HG03108 (cell line): ENCODE results near the gene DISC1.
"Not testable (repeated sequence)": the region's sequence is repeated elsewhere in the genome, so short reads cannot be mapped to it uniquely, and the experiment has no call there.

Experiments
- ATAC-seq: cut with Tn5 transposase; IDR thresholded peaks from one replicate; pipeline ENCODE4 v1.9.1; 2021; ENCODE audit warnings: moderate library complexity; ENCODE audit not compliant: unreplicated experiment

Gene DISC1

DNA sequence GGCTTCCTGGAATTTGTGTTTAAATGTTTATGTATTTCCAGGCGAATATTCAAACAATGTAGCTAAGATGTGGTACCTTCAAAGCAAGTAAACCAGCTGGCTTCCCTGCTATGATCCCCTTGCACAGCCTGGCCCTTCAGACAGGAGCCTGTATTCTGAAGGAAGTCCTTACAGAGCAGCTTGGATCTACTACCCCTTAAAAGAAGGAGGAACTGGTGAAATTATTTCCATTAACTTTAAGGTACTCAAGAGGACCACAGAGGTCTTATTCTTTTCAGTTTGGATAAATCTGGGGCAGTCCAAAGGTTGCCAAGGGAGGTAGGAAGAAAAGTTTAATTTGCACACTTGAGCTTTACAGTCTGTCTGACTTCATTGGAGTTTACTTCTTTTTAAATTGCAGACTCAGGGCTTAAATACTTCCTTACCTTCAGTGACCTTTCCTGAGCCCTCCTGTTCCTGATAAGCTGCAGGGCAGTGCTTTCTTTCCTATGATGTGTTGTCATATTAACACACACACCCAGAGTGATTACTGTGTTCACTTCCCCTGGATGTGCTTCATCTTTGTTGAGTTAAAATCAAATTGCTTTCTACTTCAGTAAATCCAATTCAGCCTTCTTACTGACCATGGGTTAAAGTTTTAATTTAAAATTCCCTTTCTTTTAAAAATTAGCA is 40.5 kb downstream of the DISC1 start:
- ATAC-seq = no peak

DNA sequence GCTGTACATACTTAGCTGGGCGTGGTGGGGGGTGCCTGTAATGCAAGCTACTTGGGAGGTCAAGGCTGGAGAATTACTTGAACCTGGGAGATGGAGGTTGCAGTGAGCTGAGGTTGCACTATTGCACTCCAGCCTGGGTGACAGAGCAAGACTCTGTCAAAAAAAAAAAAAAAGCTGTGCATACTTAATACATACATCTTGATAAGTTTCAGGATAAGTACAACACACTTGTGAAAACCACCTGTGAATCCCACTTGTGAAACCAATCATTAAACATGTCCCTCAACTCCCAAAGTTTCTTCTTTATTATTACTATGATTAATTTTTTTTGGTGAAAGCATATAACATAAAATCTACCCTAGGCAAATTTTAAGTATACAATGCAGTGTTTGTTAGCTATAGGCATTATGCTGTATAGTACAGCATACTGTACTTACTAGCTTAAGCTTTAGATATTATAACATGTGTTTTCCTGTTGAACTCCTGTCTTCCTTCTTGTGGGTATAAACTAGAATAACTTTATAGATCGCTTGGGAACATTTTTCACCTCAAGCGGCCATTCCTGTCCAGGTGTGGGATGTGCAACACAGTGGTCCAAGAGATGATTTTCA is 41.4 kb downstream of the DISC1 start:
- no peak for ATAC-seq

DNA sequence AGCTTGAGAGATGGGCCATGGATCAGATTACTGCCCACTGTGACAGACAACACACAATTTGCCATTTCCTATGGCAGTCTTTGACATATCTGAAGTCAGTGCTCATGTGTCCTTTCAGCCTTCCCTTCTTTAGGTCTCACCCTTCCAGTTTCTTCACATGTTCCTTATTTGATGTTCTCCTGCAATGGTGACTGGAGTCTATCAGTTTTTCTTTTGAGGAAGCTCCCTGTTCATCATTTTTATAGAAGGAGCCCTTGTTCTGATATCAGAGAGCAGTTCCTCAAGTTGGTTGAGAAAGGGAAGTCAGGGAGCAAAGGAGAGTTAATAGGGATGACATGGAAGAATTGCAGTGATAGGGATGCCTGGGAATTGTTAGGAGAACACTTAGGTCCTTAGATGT is 42.2 kb downstream of the DISC1 start:
- ATAC-seq = no peak

DNA sequence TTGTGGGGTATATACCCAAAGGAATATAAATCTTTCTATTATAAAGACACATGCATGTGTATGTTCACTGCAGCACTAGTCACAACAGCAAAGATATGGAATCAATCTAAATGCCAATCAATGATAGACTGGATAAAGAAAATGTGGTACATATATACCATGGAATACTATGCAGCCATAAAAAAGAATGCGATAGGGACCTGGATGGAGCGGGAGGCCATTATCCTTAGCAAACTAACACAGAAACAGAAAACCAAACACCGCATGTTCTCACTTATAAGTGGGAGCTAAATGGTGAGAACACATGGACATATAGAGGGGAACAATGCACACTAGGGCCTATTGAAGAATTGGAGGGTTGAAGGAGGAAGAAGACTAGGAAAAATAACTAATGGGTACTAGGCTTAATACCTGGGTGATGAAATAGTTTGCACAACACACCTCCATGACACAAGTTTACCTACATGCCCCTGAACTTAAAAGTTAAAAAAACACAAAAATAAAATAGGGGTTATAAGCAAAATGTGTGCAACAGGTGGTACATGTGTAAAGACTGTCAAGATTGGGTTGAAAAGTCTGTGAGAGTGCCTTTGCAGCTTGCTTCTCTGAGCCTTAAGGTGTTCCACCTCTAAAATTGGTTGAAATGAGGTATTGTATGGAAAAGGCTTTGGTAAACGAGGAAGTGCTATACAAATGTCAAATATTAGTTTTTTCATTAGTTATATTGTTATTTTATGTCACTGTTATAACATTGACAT is 43.5 kb downstream of the DISC1 start:
- ATAC-seq = not testable (repeated sequence)

DNA sequence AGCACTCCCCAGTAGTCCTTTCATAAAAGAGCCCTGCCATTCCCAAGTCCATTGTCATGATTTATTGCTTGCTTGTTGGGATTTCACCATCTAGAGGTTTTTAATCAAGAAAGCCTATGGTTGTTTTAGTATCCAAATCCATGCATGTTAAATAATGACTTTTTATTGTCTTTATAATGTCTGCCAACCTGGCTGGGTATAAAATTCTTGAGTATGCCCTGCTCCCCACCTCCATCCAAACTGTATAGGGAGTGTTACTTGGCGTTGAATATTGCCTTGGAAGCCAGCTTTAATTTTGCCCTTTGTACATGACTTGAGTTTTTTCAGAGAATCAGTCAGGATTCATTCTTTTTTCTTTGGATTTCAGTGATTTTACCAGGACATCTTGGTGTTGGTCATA is 44.2 kb downstream of the DISC1 start:
- no peak for ATAC-seq

DNA sequence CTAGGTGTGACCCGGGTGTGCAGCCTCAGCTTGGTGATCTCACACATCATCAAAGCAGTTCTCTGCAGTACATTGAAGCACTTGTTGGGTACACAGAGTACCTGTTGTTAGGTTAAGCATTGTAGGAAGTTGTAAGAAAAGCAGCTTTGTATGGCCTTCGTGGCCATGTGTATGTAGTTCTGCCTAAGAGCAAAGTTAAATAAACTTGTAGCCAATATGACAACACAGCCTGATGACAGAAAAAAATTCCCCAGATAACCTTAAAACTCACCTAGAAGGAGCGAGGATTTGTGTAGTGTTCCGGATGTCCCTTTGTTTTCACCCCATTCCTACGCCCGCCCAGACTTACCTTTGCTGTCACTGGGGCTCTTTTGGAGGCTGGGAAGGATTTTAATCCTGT is 48.0 kb downstream of the DISC1 start:
- no peak for ATAC-seq

DNA sequence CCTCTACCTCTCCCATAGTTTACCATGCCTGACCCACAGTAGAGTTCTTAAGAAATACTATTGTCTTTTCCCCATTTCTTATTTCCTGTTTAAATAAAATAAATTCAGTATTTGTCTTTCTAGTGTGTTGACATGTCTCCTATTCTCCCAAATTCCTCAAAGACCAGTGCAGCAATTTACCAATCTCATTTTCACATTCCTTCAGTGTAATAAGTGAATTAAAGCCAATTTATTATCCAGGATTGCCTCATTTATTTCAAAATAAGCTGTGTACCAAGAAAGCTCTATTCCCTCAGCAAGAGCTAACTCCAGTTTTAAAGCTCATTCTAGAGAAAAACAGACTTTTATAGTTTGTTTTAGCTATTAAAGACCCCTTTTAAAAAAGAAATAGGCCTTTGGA is 49.9 kb downstream of the DISC1 start:
- no peak for ATAC-seq

DNA sequence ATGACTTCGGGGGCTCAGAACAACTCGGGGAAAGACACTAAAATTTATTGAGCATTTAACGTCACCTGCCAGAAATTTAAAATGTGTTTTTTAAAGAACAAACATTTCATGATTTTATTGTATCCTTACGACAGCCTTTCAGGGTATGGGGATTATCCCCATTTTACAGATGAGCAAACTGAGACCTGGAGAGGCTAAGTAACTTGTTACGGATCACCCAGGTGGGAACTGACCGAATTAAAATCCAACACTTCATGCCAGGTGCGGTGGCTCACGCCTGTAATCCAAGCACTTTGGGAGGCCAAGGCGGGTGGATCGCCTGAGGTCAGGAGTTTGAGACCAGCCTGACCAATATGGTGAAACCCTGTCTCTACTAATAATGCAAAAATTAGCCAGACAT is 50.9 kb downstream of the DISC1 start:
- ATAC-seq = no peak

DNA sequence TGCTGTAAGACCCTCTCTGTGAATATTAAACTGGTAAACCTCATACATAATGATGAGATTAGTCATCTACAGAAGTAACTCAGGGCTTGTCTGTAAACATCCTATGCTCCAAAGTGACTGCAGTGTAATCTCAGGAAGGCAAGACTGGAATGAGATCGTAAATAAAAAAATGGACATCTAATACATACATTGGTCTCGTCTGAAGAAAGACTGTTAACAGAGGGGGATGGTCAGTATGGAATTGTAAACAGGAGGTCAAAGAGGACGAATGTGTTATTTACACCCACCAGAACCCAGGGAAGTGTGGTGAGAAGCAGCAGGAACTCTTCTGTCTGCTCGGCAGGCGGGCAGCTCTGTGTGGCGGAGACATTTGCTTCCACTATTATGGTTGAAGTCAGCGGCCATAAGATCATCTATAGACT is 51.4 kb downstream of the DISC1 start:
- no peak for ATAC-seq

DNA sequence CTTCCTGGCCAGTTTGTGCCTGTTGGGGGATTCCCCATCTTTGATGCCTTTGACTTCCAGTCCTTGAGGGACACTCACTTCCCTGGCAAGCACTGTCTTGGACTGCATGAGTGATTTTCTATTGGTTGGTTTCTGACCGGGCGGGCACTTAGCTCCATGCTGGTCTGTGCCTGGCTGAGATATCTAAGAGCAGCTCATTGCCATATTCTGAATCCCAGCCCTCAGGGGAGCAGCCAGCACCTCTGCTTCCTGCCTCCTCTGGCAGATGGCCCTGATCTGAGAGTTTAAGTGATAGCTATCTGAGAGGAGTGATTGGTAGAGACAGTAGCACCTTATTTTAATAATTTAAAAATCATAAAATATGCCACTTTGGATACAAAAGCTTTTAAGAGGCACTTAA is 52.5 kb downstream of the DISC1 start:
- no peak for ATAC-seq

DNA sequence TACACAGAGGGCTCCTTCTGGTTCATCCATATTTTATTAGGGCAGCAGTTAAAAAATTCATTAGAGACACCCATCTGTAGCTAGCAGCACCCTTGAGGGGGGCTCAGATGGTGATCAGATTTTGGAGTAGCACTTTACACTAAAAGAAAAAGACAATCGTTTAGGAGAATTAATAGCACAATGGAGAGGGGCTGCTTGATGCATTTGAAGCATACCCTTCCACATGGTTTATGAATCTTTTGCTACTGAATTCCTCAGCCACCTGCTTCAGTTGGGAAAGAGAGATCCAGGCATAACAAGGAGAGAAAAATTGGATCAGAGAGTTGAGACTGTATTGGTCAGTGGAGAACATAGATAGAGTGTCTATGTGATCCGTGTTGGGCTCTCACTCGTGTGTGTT is 54.4 kb downstream of the DISC1 start:
- ATAC-seq = no peak

DNA sequence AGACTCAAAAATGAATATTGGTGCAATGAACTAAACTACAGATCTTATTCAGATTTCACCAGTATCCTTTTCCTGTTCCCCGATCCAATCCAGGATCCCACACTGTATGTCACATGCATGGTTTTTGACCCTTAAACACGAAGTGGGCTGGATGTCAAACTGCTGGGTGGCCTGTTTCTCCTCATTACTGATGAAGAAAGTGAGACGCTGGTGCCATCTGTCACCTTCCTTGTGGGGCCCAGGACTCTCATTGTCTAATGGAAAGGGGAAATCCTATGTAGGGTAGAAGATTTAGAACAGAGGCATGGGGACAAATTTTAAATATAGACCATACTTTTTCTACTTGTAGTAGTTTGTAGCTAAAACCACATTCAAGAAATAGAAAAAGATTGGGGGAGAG is 56.2 kb downstream of the DISC1 start:
- ATAC-seq = no peak

DNA sequence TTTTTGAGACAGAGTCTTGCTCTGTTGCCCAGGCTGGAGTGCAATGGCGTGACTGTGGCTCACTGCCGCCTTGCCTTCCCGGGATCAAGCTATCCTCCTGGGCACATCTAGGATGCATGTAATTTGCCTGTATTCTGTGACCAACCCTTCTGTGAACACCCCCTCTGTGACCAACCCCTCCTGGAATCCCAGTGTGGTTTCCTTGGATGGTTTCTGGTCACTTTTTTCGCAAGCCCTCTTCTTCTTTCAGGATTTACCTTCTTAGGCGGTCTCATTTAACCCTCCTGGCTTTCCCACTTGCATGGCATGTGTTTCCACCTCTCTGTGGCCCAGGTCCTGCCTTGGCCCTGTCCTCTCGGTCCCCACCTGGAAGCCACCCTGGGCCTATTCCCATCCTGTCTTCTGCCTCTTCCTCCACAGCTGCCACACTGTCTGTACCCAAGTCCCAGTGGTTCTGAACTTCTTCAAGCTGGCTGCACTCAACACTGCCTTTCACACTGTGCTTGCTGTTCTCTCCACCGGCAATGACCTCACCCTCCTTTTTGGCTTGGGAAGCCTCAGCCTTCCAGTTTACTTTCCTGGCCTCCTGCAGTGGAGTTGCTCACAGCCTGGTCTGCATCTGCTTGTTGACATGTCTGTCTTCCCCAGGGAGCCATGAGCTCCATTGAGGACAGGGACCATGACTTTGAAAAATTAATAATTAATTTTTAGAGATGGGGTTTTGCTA is 57.0 kb downstream of the DISC1 start:
- ATAC-seq = no peak

DNA sequence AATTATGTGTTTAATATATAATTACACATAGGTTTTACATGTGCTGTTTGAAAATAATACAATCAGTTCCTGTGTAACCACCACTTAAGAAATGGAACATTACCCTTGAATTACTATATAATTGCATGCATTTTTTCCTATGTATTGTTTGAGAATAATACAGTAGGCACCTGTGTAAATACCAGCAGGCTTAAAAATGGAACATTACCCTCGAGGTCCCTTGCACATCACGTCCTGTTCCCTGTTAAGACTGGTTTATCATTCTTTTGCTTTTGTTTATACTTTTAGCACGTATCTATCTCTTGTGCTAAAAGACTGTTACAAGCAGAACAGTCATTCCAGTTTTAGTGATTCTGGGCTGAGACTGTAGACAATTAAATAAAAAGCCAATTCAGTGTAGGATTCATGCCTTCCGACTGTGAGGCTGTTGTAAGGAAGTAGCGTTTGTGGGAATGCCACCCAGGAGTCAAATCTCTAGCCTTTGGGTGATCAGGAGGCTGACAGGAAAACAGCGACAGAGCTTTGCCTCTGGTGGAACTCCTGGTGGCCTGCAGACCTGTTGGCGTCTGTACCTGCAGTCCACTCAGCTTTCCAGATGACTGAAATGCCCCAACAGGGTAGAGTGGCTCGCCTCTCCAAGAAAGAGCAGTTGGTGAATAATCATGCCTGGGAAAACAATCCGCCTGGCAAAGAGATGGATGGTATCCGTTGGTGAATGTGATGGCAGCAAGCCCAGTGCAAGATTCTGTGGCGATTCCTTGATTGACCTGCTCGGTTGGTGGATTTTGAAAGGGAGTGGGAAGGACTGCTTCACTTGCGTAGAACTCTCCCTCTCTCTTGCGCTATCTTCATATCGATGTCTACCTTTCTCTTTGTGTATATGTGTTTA is 58.0 kb downstream of the DISC1 start:
- no peak for ATAC-seq

DNA sequence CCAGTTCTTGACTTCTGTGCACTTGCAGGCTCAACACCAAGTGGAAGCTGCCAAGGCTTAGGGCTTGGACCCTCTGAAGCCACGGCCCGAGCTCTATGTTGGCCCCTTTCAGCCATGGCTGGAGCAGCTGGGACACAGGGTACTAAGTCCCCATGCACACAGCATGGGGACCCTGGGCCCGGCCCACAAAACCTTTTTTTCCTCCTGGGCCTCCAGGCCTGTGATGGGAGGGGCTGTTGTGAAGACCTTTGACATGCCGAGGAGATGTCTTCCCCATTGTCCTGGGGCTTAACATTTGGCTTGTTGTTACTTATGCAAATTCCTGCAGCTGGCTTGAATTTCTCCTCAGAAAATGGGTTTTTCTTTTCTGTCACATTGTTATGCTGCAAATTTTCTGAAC is 59.8 kb downstream of the DISC1 start:
- ATAC-seq = no peak

DNA sequence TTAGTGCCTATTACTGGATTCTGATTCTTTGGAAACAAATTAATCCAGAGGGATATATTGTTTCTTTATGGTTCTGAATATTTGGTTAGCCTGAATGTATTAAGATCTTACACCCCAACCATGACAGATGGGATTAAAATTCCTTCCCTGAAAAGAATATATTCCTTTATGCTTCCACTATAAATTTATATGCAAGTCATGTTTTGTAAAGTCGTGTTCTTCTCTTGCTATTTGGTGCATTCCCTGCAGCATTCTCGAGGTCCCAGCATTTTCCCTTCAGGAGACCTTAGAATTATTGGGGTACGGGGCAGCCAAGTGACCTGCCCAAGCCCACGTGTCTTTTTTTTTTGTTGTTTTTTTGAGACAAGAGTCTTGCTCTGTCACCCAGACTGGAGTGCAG is 62.4 kb downstream of the DISC1 start:
- no peak for ATAC-seq

DNA sequence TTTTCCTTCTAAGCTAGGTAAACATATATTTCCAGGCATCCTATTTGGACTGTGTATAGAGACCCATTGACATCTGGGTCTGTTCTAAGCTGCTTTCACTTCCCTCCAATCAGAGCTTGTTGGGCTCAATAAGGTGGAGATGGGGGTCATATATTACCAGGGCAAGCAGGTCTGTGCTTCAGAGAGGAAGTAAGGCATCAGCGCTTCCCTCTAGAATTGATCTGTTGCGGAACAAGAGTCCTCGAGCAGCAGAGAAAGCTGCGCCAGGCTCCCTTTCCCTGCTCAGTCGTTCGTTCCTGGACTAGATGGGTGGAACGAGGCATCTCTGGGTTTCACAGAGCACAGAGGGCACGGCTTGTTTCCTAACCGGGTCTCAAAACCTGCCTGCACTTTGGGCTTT is 63.5 kb downstream of the DISC1 start:
- ATAC-seq = no peak

DNA sequence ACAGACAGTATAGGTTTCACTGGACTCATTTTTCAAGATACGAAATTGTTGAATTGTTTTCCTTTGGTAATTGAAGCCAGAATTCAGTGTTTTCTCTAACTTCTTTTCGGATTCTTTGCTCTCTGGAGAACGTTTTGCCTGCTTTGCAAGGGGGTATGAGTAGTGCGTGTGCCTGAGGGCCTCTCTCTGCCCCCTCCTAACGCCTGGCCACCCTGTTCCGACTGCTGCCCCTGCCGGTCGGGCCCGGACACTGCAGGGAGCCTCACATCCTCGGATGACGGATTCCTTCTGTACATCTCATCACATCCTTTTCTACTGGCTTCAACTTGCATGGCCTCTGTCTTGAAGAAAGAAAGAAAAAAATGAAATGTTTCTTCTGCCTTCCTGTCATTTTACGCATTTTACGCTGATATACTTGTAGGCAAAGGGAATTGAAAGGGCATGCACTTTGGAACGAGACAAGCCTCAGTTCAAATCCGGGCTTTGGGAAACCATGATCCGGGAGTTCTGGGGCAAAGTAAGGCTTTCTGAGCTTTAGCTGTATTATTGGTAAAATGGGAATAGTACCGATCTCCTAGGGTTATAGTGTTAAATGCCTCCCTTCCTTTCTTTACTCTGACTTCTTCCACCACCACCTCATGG is 65.1 kb downstream of the DISC1 start:
- no peak for ATAC-seq

DNA sequence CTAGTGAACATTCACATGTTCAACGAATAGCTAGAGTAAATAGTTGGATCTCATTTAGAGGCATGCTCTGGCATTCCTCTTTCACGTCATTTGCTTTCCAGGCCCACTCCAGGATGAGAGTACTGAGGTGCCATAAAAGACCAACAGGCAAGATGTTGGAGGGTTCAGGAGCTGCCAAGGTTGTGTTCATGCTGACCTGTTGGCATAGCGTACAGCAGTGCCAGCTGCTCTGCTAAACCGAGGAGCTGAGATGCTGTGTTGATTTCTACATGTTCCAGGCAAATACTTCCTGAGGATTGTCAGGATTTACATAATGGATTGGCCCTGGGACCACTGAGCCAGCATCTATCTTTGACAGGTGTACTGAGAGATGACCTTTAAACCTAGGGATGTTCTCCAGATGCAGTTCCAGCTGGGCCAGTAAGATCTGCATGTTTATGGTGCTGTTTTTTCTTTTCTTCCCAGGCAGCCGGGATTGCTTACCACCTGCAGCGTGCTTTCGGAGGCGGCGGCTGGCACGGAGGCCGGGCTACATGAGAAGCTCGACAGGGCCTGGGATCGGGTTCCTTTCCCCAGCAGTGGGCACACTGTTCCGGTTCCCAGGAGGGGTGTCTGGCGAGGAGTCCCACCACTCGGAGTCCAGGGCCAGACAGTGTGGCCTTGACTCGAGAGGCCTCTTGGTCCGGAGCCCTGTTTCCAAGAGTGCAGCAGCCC is 66.9 kb downstream of the DISC1 start:
- ATAC-seq = no peak

DNA sequence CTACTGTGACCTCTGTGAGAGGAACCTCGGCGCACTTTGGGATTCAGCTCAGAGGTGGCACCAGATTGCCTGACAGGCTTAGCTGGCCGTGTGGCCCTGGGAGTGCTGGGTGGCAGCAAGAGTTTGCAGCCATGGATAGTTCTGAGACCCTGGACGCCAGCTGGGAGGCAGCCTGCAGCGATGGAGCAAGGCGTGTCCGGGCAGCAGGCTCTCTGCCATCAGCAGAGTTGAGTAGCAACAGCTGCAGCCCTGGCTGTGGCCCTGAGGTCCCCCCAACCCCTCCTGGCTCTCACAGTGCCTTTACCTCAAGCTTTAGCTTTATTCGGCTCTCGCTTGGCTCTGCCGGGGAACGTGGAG is 67.5 kb downstream of the DISC1 start:
- no peak for ATAC-seq
